ENCODE data around the gene ALOX12B.
"Not testable (repeated sequence)": the region's sequence is repeated elsewhere in the genome, so short reads cannot be mapped to it uniquely, and the experiment has no call there.

The ALOX12B gene

DNA sequence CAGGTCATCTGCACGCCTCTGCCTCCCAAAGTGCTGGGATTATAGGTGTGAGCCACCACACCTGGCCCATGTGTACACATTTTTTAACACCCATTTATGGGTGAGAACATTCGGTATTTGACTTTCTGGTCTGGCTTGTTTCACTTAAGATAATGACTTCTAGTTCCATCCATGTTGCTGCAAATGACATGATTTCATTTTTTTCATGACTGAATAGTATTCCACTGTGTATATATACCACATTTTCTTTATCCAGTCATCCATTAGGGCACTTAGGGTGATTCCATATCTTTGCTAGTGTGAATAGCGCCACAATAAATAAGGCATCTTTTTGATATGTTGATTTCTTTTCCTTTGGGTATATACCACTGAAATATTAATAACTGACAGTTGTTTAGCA is 5.6 kb downstream of the ALOX12B start:
- DNase-seq = no peak

GRCh38 chr17:8080799-8081219 is 6.7 kb downstream of the ALOX12B start:
- no peak for DNase-seq

GRCh38 chr17:8080208-8080798 is 7.2 kb downstream of the ALOX12B start:
- no peak for DNase-seq

- DNase-seq = peak; percentile 86
These were observed 8.0 kb downstream of the ALOX12B start for GRCh38 chr17:8079291-8080207.

- not testable (repeated sequence) for DNase-seq
These were observed 9.6 kb downstream of the ALOX12B start for GRCh38 chr17:8077939-8078338.

- no peak for DNase-seq
These were observed 10.8 kb downstream of the ALOX12B start for GRCh38 chr17:8076502-8077266.

DNA sequence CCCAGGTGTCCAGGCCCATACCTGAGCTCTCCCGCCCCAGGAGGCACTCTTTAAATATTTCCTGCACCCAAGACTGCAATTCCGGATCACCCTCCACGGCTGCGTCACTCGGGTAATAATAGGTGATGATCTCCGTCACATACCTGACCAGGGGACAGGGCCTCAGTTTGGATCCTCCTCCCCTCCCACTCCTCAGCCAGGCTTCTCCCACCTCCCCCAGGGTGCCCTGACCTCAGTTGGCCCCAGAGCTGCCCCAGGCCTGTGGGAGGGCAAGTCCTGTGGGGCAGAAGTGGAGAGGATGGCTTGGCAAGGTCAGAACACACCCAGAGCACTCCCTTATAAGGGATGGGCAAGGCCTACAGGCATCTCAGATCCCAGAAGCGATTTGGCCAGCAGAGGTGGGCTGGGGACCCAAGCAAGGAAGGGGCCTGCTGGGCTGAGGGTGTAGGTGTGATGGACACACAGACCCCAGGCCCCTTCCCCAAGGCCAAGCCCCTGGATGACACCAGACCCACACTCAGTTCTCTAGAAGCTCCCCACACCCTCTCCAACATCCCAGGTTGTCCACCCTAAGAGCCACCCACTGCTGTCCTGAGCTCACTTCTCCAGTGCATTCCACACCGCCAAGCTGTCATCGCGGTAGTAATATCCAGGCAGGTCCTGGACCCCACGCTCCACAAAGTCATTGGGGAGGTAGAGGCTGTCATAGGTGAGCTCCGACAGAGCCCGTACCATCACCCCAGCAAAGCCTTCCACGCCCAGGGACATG is 11.8 kb downstream of the ALOX12B start:
- DNase-seq = no peak

GRCh38 chr17:8075081-8075480 is 12.4 kb downstream of the ALOX12B start:
- DNase-seq = no peak

DNA sequence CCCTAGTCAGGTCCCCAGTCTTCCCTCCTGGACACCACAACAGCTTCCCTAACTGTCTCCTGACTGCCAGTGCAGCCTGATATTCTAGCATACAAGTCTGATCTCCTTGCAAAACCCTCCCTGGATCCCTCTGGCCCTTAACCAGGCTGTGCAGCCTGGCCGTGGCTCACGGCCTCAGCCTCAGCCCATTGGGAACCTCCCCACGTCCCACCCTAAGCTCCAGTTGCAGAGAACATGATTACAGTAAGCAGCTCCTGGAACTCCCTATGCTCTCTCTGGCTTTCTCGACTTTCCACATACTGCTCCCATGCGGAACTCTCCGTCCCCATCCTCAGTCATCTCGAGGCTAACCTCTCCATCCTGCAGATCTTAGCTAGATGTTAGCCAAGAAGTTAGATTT is 13.0 kb downstream of the ALOX12B start:
- DNase-seq = no peak

DNA sequence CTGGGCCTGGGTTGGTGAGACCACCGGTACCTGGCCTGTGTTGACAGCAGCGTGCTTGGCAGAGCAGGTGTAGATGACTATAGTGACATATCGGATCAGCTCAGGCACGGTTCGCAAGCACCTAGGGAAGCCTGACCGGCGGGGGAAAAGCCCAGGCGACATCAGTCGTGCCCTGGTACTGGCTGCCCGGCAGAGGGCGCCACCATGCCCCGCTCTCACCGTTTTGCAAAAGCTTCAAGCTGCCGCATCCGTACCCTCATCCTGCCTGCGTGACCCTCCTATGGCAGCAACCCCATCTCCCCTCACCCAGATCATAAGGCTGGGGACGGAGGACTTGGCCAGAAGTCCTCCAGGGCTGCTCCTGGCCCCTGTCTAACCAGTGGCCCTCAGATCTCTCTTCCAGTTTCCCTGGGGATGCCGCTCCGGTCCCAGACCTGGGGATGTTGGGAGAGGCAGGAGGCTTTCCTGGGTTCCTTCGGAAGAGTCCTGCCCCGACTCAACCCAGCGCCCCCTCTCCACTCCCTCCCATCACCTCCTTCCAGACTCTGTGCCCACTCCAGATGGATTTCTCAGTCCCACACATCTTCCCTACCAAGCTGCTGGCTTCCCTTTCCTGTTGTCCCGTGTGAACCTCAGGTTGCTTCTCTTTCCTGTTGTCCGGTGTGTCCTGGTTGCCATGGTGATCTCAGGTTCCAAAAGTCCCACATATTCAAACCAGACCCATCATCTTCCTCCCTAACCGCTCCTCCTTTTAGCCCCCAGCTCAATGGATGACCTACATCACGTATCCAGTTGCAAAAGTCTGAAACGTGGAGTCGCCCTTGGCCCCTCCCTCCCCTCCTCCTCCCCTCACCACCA is 13.7 kb downstream of the ALOX12B start:
- DNase-seq = peak; percentile 93

DNA sequence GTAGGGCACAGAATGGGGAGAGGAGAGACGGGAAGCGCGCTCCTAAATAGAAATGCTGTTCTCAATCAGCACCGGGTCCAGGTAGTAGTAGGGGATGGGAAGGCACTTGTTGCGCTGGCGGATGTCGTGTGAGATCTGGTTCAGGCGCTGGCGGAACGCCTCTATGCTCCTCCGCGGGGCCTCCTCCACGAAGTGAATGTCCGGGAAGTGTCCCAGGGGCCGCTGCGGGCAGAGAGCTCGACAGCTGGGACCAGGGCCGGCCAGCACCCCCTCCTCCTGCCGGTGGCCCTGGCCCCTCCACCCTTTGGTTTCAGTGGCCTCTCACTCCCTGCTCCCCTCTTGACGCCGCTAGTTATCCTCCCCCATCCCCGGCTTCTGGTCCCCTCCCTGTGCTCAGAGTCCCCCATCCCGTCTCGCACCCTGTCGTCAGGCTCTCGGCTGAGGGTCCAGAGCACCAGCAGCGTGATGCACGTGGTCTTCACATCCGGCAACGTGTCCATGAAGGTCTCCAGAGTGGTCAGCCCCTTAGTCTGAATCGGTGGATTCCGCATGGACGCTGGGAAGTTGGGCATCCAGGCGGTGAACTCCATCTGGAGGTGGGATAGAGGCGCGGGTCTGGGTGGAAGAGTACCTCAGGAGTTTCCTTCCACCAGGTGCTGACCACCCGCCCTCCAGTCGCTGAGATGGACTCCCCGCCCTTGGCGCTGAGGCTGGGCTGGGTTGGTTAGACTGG is 14.6 kb downstream of the ALOX12B start:
- peak; percentile 65 for DNase-seq

DNA sequence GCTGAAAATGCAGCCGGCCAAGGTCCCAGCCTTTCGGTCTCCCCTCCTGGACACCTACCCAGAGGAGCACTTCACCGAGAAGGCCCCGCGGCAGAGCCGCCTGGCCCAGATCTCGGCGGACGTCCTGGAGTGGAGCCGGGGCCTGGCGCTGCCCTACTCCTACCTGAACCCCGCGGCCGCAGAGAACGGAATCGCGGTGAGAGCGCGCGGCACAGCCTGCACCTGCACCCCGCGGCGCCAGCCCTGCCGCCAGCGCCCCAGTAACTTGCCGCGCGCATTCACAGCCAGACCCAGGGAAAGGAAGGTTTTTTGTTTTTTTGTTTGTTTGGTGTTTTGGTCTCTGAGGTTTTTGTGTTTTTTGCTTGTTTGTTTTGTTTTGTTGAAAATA is 15.2 kb downstream of the ALOX12B start:
- peak; percentile 21 for DNase-seq

- DNase-seq = no peak
These were observed 16.0 kb downstream of the ALOX12B start for GRCh38 chr17:8071496-8071895.

- no peak for DNase-seq
These were observed 18.0 kb downstream of the ALOX12B start for GRCh38 chr17:8069587-8069860.

GRCh38 chr17:8068736-8069586 is 18.6 kb downstream of the ALOX12B start:
- no peak for DNase-seq

DNA sequence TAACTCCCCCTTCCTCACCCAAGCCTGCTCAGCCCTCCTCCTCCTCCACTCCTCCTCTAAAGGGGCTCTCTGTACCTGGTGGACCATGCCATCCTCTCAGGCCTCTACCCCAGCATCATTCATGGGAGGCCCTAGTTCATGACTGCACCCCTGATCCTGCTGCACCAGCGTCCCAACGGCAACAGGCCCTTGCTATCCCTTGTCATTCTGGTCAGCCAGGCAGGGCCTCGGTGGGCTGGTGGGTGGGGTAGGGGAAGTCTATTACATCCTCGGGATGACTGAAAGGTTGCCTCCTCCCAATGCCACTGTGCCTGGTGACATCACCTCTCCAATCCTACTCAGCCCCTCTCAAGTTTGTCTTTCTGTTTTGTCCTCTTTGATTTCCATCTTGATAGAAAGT is 19.7 kb downstream of the ALOX12B start:
- no peak for DNase-seq

GRCh38 chr17:8066841-8067775 is 20.4 kb downstream of the ALOX12B start:
- no peak for DNase-seq

- DNase-seq = no peak
These were observed 22.9 kb downstream of the ALOX12B start for GRCh38 chr17:8064561-8065019.

Measured in CD4-positive, alpha-beta T cell treated with Interleukin-17A for 4 hours (primary cell).